Prostate gland (tissue), 2 donors: ENCODE results near the gene ARMH1. TPM values are rescaled to one million over a fixed set of nuclear protein-coding genes. Genes with fewer than 3 reads are reported as not detected.

Experiments used
- DNase-seq: peaks from one replicate; pipeline ENCODE4 v3.0.0-alpha.2; 2019; ENCODE audit warnings: low spot score
- H3K27ac ChIP-seq, 2 donors: fragments of 200-600 bp; sonication (generic); 2 replicates each; pipeline ENCODE4 v1.5.1; 2017 to 2019
- H3K27me3 ChIP-seq: fragments of 200-600 bp; sonication (generic); replicated peaks from 2 replicates; pipeline ENCODE4 v1.5.1; 2019; ENCODE audit not compliant: insufficient read depth
- H3K36me3 ChIP-seq, 2 donors: fragments of 200-600 bp; sonication (generic); 1 replicate in 1 of 2; 2 replicates in 1 of 2; pipeline versions ENCODE4 v1.5.1 to v1.8.1; 2017 to 2019
- H3K4me1 ChIP-seq: fragments of 200-600 bp; sonication (generic); replicated peaks from 2 replicates; pipeline ENCODE4 v1.5.1; 2019
- H3K4me3 ChIP-seq, 2 donors: fragments of 200-600 bp; sonication (generic); 2 replicates each; pipeline ENCODE4 v1.5.1; 2017 to 2019
- H3K9me3 ChIP-seq: fragments of 200-600 bp; sonication (generic); 2 replicates; pipeline ENCODE4 v1.5.1; 2017
- CTCF ChIP-seq, 4 experiments: fragments of 200-600 bp in 2 of 4; fragments of 450-650 bp in 2 of 4; sonication (generic) in 2 of 4; IDR thresholded peaks; 1 replicate in 3 of 4; 2 replicates in 1 of 4; pipeline ENCODE4 v1.5.1; 2016 to 2019; ENCODE audit warnings: antibody characterized with exemption in 4 of 4, mild to moderate bottlenecking in 2 of 4, moderate library complexity in 2 of 4
- POLR2A ChIP-seq: fragments of 450-650 bp; IDR thresholded peaks from one replicate; pipeline ENCODE4 v1.6.1; 2016; ENCODE audit warnings: antibody characterized with exemption, mild to moderate bottlenecking
- POLR2AphosphoS5 ChIP-seq: sonication (generic); formaldehyde crosslinking; IDR thresholded peaks from one replicate; pipeline ENCODE4 v1.6.1; 2017; ENCODE audit warnings: antibody characterized with exemption
- WGBS: methylation state at CpG from one replicate; pipeline ENCODE4 v1.1.5; 2018; 5-methylcytosine and 5-hydroxymethylcytosine counted together
- intact Hi-C: fragments of 100-400 bp; cut with DNase I; formaldehyde crosslinking; loops from one replicate; pipeline ENCODE4 v1.14.2; 2022
- total RNA-seq, 2 donors: library from RNA; depleted of rRNA; stranded (reverse); fragments of >200 nt; gene quantifications; one replicate each; pipeline ENCODE4 v1.1.0, GENCODE V29; 2016

ARMH1 gene
- total RNA-seq, 2 donors from 2014 or later = 1.0 to 3.6 TPM

- no peak overlapping the region for H3K4me3 ChIP-seq
- DNase-seq = peak; percentile 63
- no peaks in the 10 kb centered on the region for H3K9me3 ChIP-seq
- H3K36me3 ChIP-seq = no peaks in the 10 kb centered on the region
- no peaks in the 10 kb centered on the region for H3K27me3 ChIP-seq
- H3K27ac ChIP-seq = no peak overlapping the region
- intact Hi-C loops = loop anchor here (2.0 to 10.0 kb wide), 3 partner anchors 42 to 435 kb away; no protein-coding TSS in a partner anchor
- 46% methylated on average over 7 of the region's 7 CpGs for WGBS
- TF ChIP-seq CTCF (IDR thresholded peaks at IDR 0.05) (peak; percentile 86 to 94 (median 92)), POLR2A (no peak), POLR2AphosphoS5 (peak; percentile 19)
- H3K4me1 ChIP-seq = peaks cover 11% of the 10 kb centered on the region
These were observed 21.9 kb upstream of the ARMH1 start for GRCh38 chr1:44652445-44653106.

- Histone ChIP-seq H3K4me3 (no peak overlapping the region), H3K4me1 (peaks cover 11% of the 10 kb centered on the region), H3K9me3 (no peaks in the 10 kb centered on the region), H3K36me3 (no peaks in the 10 kb centered on the region), H3K27ac (no peak overlapping the region), H3K27me3 (no peaks in the 10 kb centered on the region)
- WGBS = 62% methylated on average over 11 of the region's 11 CpGs
- intact Hi-C loops = loop anchor here (2.0 to 10.0 kb wide), 3 partner anchors 43 to 436 kb away; no protein-coding TSS in a partner anchor
- DNase-seq = no peak
- TF ChIP-seq CTCF (IDR thresholded peaks at IDR 0.05) (no peak), POLR2AphosphoS5 (no peak), POLR2A (no peak)
These were observed 21.2 kb upstream of the ARMH1 start for GRCh38 chr1:44653107-44653964.

GRCh38 chr1:44654621-44655187 is 19.8 kb upstream of the ARMH1 start:
- TF ChIP-seq POLR2AphosphoS5 (no peak), POLR2A (no peak), CTCF (IDR thresholded peaks at IDR 0.05) (no peak)
- no peaks in the 10 kb centered on the region for H3K27me3 ChIP-seq
- DNase-seq = no peak
- no peaks in the 10 kb centered on the region for H3K9me3 ChIP-seq
- H3K36me3 ChIP-seq = no peaks in the 10 kb centered on the region
- peaks cover 7% of the 10 kb centered on the region for H3K4me1 ChIP-seq
- no peak overlapping the region for H3K27ac ChIP-seq
- intact Hi-C loops = loop anchor here (5.0 to 10.0 kb wide), 2 partner anchors 280 to 437 kb away; no protein-coding TSS in a partner anchor
- 92% methylated on average over 35 of the region's 35 CpGs for WGBS
- H3K4me3 ChIP-seq = no peak overlapping the region

DNA sequence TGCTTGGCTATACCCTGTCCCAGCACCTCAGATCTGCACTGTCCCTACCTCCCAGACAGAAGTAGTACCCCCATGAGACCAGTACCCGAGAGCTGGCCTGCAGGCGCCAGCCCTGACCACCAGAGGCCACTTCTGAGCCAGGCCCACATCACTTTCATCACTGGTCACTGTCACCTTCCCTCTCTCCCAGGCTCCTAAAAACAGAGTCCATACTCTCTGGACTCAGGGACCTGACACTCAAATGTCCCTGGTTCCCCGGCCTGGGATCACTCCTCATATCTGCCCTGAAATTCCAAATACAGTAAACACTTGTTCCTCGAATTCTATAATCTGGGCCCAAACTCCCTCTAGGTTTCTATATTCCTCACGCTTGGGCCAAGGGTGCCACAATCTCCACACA is 18.9 kb upstream of the ARMH1 start:
- Histone ChIP-seq H3K4me1 (no peaks in the 10 kb centered on the region), H3K9me3 (no peaks in the 10 kb centered on the region), H3K4me3 (no peak overlapping the region), H3K27me3 (no peaks in the 10 kb centered on the region), H3K36me3 (no peaks in the 10 kb centered on the region), H3K27ac (no peak overlapping the region)
- peak in 3 of 4 experiments; percentile 40 to 64 (median 42) for TF ChIP-seq CTCF (IDR thresholded peaks at IDR 0.05)
- TF ChIP-seq POLR2A = no peak
- intact Hi-C loops = loop anchor here (10.0 kb wide), 1 partner anchor 281 kb away; no protein-coding TSS in a partner anchor
- 75% methylated on average over 5 of the region's 5 CpGs for WGBS
- no peak for DNase-seq
